ENCODE data around the gene FAM3B.

FAM3B gene, protein sequence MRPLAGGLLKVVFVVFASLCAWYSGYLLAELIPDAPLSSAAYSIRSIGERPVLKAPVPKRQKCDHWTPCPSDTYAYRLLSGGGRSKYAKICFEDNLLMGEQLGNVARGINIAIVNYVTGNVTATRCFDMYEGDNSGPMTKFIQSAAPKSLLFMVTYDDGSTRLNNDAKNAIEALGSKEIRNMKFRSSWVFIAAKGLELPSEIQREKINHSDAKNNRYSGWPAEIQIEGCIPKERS

DNA sequence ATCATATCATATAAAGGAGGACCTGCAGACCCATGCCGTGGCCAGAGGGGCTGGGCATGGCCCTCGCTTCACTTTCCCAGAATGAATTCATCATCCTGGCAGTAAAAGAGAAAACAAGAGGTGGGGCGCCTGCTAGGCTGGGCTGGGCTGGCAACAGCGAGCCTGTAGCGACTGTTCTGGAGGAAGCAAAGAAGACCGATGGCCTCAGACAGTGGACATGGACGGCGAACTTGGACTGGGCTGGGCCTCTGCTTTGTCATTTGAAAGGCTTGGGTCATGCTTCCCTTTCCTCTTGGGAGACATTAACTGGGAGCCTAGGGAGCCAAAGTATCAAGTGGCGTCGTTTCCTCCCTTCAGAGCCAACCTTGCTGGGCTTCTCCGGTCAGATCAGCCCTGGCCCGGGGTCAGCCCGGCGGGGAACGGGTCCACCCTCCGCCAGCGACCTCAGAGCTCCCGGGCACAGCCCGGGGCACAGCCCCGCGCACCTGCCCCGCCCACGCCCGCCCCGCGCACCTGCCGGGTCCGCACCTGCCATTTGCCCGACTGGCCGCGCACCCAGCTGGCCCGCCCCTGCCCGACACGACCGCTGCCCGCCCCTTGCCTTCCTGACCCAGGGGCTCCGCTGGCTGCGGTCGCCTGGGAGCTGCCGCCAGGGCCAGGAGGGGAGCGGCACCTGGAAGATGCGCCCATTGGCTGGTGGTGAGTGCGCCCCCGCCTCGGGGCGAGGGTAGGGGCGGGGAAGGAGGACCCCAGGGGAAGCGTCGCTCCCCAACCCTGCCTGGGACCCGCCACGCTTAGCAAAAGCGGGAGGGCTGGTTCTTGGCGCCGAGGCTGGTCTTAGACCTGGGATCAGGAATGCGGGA is at the start of gene FAM3B:
Gene FAM3B, plus strand, starts transcription at position 602 of the 863 bp plus-strand sequence. Its CDS starts 79 bp downstream, at position 681.
- TF ChIP-seq, protein P1, sequence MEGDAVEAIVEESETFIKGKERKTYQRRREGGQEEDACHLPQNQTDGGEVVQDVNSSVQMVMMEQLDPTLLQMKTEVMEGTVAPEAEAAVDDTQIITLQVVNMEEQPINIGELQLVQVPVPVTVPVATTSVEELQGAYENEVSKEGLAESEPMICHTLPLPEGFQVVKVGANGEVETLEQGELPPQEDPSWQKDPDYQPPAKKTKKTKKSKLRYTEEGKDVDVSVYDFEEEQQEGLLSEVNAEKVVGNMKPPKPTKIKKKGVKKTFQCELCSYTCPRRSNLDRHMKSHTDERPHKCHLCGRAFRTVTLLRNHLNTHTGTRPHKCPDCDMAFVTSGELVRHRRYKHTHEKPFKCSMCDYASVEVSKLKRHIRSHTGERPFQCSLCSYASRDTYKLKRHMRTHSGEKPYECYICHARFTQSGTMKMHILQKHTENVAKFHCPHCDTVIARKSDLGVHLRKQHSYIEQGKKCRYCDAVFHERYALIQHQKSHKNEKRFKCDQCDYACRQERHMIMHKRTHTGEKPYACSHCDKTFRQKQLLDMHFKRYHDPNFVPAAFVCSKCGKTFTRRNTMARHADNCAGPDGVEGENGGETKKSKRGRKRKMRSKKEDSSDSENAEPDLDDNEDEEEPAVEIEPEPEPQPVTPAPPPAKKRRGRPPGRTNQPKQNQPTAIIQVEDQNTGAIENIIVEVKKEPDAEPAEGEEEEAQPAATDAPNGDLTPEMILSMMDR (IDR thresholded peaks at IDR 0.05; ENCODE audit: borderline replicate concordance, insufficient read depth, low read depth, low read length): no peak
- no peak within 1 kb of the TSS for H3K4me3 ChIP-seq (ENCODE audit: low read depth, low read length)

DNA sequence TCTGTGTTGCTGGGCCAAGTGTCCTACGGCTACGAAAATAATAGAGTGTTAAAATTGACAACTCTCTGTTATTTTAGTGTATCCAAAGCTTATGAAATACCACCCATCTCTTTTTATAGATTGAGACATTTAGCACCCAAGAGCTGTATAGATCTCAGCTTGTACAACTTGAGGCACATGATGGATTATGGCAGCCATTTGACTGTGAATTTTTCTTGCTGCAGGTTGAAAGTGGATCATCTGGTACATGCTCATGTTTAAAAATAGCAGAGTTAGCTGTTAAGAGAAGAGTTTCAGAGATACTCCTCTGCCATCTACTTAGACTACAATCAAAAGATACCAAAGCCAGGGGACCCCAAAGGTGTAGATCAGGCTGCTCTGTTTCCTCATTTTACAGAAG is 49.3 kb upstream of the FAM3B start:
- TF ChIP-seq, protein P1 (IDR thresholded peaks at IDR 0.05; ENCODE audit: borderline replicate concordance, insufficient read depth, low read depth, low read length): no peak
- H3K4me3 ChIP-seq (ENCODE audit: low read depth, low read length): no peak overlapping the region

DNA sequence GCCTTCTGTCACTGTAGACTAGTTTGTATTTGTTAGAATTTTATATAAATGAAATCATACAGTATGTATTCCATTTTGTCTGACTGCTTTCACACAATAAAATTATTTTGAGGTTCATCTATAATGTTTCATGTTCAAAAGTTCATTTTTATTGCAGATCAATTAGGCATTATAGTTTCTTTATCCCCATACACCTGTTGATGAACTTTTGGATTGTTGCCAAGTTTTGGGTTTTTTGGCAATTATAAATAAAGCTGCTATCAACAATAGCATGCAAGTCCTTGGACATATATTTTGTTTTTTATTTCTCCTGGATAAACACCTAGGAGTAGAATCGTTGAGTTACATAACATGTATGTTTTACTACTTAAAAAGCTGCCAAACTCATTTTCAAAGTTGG is 47.1 kb upstream of the FAM3B start:
- no peak overlapping the region for H3K4me3 ChIP-seq (ENCODE audit: low read depth, low read length)
- TF ChIP-seq, protein P1 (IDR thresholded peaks at IDR 0.05; ENCODE audit: borderline replicate concordance, insufficient read depth, low read depth, low read length): no peak

DNA sequence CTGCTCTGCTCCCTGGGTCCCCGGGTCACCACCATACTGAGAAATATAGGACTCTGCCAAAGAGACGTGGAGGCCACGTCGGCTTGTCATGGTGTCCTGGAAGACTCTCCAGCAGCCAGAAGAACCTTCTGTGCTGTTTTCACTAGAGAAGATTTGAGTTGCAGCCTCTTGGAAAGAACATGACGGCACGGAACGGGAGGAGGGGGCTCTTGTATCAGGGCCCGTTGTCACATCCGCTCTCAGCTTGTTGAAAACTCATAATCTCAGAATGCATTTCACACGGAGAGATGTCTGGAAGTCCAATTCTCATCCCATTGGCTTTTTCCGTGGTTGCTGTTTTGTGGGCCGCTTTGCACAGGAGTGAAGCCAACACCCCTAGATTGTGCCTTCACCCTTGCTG is 39.4 kb upstream of the FAM3B start:
- H3K4me3 ChIP-seq (ENCODE audit: low read depth, low read length): no peak overlapping the region
- TF ChIP-seq, protein P1 (IDR thresholded peaks at IDR 0.05; ENCODE audit: borderline replicate concordance, insufficient read depth, low read depth, low read length): no peak

DNA sequence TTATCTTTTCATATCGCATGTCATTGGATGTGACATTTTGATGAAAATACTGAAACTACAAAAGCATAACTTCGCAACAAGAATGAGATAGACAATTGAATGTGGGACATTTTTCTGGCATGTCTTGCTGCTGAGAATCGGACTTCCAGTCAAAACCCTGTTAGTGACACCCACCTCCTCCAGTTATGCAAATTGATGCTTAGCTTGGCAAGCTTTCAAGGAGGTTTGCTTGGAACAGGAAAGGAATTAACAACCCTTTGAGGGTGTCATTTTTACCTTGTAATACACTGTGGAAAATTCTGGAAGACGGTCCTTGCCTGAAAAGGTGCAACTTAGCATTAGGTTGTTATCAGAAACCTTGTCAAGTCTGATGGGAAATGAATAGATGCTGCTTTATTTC is 38.8 kb upstream of the FAM3B start:
- H3K4me3 ChIP-seq (ENCODE audit: low read depth, low read length): no peak overlapping the region
- TF ChIP-seq, protein P1 (IDR thresholded peaks at IDR 0.05; ENCODE audit: borderline replicate concordance, insufficient read depth, low read depth, low read length): no peak

DNA sequence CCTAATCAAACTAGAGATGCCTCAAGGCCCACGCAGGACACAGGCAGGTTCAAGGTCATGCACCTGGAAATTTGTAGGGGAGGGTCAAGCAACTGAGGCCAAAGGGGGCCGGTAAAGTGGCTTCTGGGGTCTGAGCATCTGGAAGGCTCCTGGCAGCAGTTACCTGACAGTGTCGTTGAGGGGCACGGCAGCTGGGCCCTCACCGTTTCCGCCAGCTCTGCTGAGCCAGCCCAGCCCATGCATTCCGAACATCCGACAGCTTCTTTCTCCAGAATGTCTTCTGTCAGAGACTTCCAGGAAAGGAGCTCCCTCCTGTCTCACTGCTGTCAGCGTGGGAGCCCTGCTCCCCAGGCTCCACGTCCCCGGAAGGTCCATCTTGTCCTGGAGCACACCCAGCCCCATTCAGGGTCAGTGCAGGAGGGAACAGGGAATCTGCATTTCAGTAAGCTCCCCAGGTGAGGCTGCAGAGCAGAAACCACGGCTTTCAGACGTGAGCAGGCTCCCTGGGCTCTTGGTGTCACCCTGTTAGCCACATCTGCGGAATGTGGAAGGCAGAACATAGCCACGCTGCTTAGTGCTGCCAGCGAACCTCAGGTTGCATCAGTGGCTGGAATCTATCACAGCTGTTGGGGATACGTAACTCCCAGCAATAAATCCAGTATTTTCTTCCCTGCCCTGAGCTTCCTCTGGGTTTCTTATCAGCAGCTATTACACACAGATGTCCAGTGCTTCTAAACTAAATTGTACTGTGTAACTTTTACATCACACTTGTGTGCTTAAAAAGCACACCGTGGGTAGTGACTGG is 36.3 kb upstream of the FAM3B start:
- H3K4me3 ChIP-seq (ENCODE audit: low read depth, low read length): no peak overlapping the region
- TF ChIP-seq, protein P1 (IDR thresholded peaks at IDR 0.05; ENCODE audit: borderline replicate concordance, insufficient read depth, low read depth, low read length): no peak
